ENCODE results near the gene LRMDA. TPM values are rescaled to one million over a fixed set of nuclear protein-coding genes. Genes with fewer than 3 reads are reported as not detected.

LRMDA gene
- total and polyA plus RNA-seq, 10 of the 15 experiments (the other 5 are each of a cell fraction or from before 2014, with no cell fraction given): 0.07 to 0.54 (median 0.29) TPM; not detected in 4

GRCh38 chr10:75722020-75722419 is 290.6 kb downstream of the LRMDA start:
- ChIA-PET CTCF (no interaction called here), SMC1A (ENCODE audit: uncharacterized antibody, unreplicated experiment) (no interaction called here), RAD21 (ENCODE audit: unreplicated experiment) (no interaction called here), POLR2A (no interaction called here)
- H3K4me1 ChIP-seq (ENCODE audit: control insufficient read depth, insufficient read depth, low read length): no peaks in the 10 kb centered on the region
- H3K27ac ChIP-seq (ENCODE audit: control insufficient read depth, insufficient read depth): no peak overlapping the region
- no TSS peak for BruUV-seq (replicated peaks)
- H2AFZ ChIP-seq (ENCODE audit: control insufficient read depth, low read depth, low read length): no peak overlapping the region
- FAIRE-seq (no peak), ATAC-seq (no peak), DNase-seq (ENCODE audit: low read depth, low spot score) (no peak)
- WGBS (ENCODE audit: insufficient coverage, insufficient replicate concordance, low lambda C conversion rate, missing lambda C conversion rate): 16% methylated on average over 4 of the region's 4 CpGs
- in situ Hi-C loops (cut with MboI) (no loop called here), intact Hi-C loops (cut with micrococcal nuclease; ENCODE audit: unreplicated experiment) (no loop called here)
- no peaks in the 10 kb centered on the region for H4K20me1 ChIP-seq (ENCODE audit: control insufficient read depth, insufficient read depth)
- no peaks in the 10 kb centered on the region for H3K27me3 ChIP-seq (replicated peaks in 1 of 2; ENCODE audit: control insufficient read depth in 2 of 2, insufficient read depth in 2 of 2, low read length in 1 of 2)
- no peak overlapping the region for H3K4me3 ChIP-seq
- no peak overlapping the region for H3K9ac ChIP-seq (ENCODE audit: control insufficient read depth, insufficient read depth, low read length)
- no peak overlapping the region for H3K4me2 ChIP-seq (ENCODE audit: control insufficient read depth, insufficient read depth)
- H3K79me2 ChIP-seq (ENCODE audit: control insufficient read depth, insufficient read depth, low read length): no peaks in the 10 kb centered on the region
- no peaks in the 10 kb centered on the region for H3K36me3 ChIP-seq (ENCODE audit: control insufficient read depth in 2 of 2, insufficient read depth in 2 of 2, low read length in 1 of 2)
- no peaks in the 10 kb centered on the region; the same call in 2 of the 3 replicates for H3K9me3 ChIP-seq (replicated peaks; ENCODE audit: control insufficient read depth, insufficient read depth, low read length)
- TF ChIP-seq PBX3 (IDR thresholded peaks at IDR 0.05; ENCODE audit: insufficient replicate concordance, low read depth, low read length) (no peak), ZNF217 (IDR thresholded peaks at IDR 0.05) (no peak), PML (IDR thresholded peaks at IDR 0.05; ENCODE audit: low read length) (no peak), SREBF1 (IDR thresholded peaks at IDR 0.05; ENCODE audit: low read length) (no peak), RBBP5 (conservative IDR thresholded peaks at IDR 0.05) (no peak), BACH1 (IDR thresholded peaks at IDR 0.05; ENCODE audit: borderline replicate concordance) (no peak), CEBPB (IDR thresholded peaks at IDR 0.05; ENCODE audit: borderline replicate concordance in 1 of 2, low read depth in 2 of 2, low read length in 2 of 2) (no peak), NKRF (conservative IDR thresholded peaks at IDR 0.05) (no peak), NBN (IDR thresholded peaks at IDR 0.05) (no peak), CBFB (IDR thresholded peaks at IDR 0.05; ENCODE audit: low read depth) (no peak), NFYA (IDR thresholded peaks at IDR 0.05; ENCODE audit: borderline replicate concordance, low read depth, low read length) (no peak), ZZZ3 (IDR thresholded peaks at IDR 0.05; ENCODE audit: control insufficient read depth, insufficient read length, low read depth) (no peak), ETV6 (conservative IDR thresholded peaks at IDR 0.05 in 1 of 2, IDR thresholded peaks at IDR 0.05 in 1 of 2; ENCODE audit: borderline replicate concordance in 1 of 2, low read depth in 1 of 2) (no peak), KLF5 (IDR thresholded peaks at IDR 0.05; ENCODE audit: partially characterized antibody) (no peak), USF1 (IDR thresholded peaks at IDR 0.05; ENCODE audit: borderline replicate concordance, extremely low read length, insufficient read depth, low read depth, low read length) (no peak), JUND (IDR thresholded peaks at IDR 0.05; ENCODE audit: low read depth, low read length) (no peak), EZH2 (IDR thresholded peaks at IDR 0.05; ENCODE audit: borderline replicate concordance, control insufficient read depth, low read depth, low read length) (no peak), BCL3 (IDR thresholded peaks at IDR 0.05; ENCODE audit: borderline replicate concordance, insufficient read depth, low read depth, low read length, poor library complexity, severe bottlenecking) (no peak)

Data from GM12878 (cell line).